Amniotic epithelial cell (primary cell): ENCODE measurements around the gene FAM174B.

Experiments
- DNase-seq: peaks from one replicate; pipeline ENCODE4 v3.0.0-alpha.2; 2010; ENCODE audit warnings: low read depth

FAM174B gene

GRCh38 chr15:92655178-92655995, at the start of gene FAM174B:
TSS of gene FAM174B (minus strand) at chr15:92655775.
- DNase-seq = no peak

- no peak for DNase-seq
Measured at GRCh38 chr15:92696096-92696495, 40.5 kb upstream of the FAM174B start.

- DNase-seq = no peak
Measured at GRCh38 chr15:92693691-92694331, 38.2 kb upstream of the FAM174B start.

GRCh38 chr15:92690395-92690794, 34.8 kb upstream of the FAM174B start:
- no peak for DNase-seq

GRCh38 chr15:92687746-92688145, 32.2 kb upstream of the FAM174B start:
- no peak for DNase-seq

- DNase-seq = no peak
Measured at GRCh38 chr15:92687195-92687602, 31.6 kb upstream of the FAM174B start.

GRCh38 chr15:92683511-92683834, 27.9 kb upstream of the FAM174B start:
- peak; percentile 35 for DNase-seq

GRCh38 chr15:92682741-92683510, 27.4 kb upstream of the FAM174B start:
- DNase-seq = peak; percentile 17

- DNase-seq = peak; percentile 90
Measured at GRCh38 chr15:92681141-92681631, 25.6 kb upstream of the FAM174B start.

GRCh38 chr15:92677999-92678398, 22.4 kb upstream of the FAM174B start:
- DNase-seq = no peak

- no peak for DNase-seq
Measured at GRCh38 chr15:92676561-92676960, 21.0 kb upstream of the FAM174B start.

GRCh38 chr15:92675485-92675884, 19.9 kb upstream of the FAM174B start:
- no peak for DNase-seq

GRCh38 chr15:92674347-92674746, 18.8 kb upstream of the FAM174B start:
- DNase-seq = no peak

- DNase-seq = no peak
Measured at GRCh38 chr15:92672102-92672501, 16.5 kb upstream of the FAM174B start.

GRCh38 chr15:92671406-92671805, 15.8 kb upstream of the FAM174B start:
- no peak for DNase-seq

- DNase-seq = no peak
Measured at GRCh38 chr15:92670621-92671020, 15.0 kb upstream of the FAM174B start.

- no peak for DNase-seq
Measured at GRCh38 chr15:92669432-92669831, 13.9 kb upstream of the FAM174B start.

GRCh38 chr15:92668620-92669019, 13.0 kb upstream of the FAM174B start:
- no peak for DNase-seq

- DNase-seq = no peak
Measured at GRCh38 chr15:92667970-92668485, 12.5 kb upstream of the FAM174B start.

GRCh38 chr15:92667287-92667904, 11.8 kb upstream of the FAM174B start:
- DNase-seq = no peak

- DNase-seq = no peak
Measured at GRCh38 chr15:92666780-92667179, 11.2 kb upstream of the FAM174B start.

GRCh38 chr15:92665100-92665555, 9.6 kb upstream of the FAM174B start:
- DNase-seq = peak; percentile 72
